ENCODE results near the gene KRT33B.
"Not testable (repeated sequence)": the region's sequence is repeated elsewhere in the genome, so short reads cannot be mapped to it uniquely, and the experiment has no call there.

The KRT33B gene

GRCh38 chr17:41354536-41354935 is 15.1 kb downstream of the KRT33B start:
- TF ChIP-seq POLR2AphosphoS5 (IDR thresholded peaks at IDR 0.05; ENCODE audit: low read depth, low read length): no peak
- TF ChIP-seq TAF1 (IDR thresholded peaks at IDR 0.05; ENCODE audit: borderline replicate concordance, insufficient read depth, low read length): no peak
- TF ChIP-seq REST (IDR thresholded peaks at IDR 0.05; ENCODE audit: insufficient read depth in 1 of 2, low read depth in 2 of 2, low read length in 2 of 2): no peak
- TF ChIP-seq FOXP2 (optimal IDR thresholded peaks at IDR 0.05; ENCODE audit: borderline replicate concordance, extremely low read depth, extremely low read length, insufficient read depth): no peak
- no peak for TF ChIP-seq SIN3A (IDR thresholded peaks at IDR 0.05; ENCODE audit: borderline replicate concordance, insufficient read depth, low read length)

- TF ChIP-seq POLR2AphosphoS5 (IDR thresholded peaks at IDR 0.05; ENCODE audit: low read depth, low read length) (no peak), SIN3A (IDR thresholded peaks at IDR 0.05; ENCODE audit: borderline replicate concordance, insufficient read depth, low read length) (no peak), TAF1 (IDR thresholded peaks at IDR 0.05; ENCODE audit: borderline replicate concordance, insufficient read depth, low read length) (no peak), FOXP2 (optimal IDR thresholded peaks at IDR 0.05; ENCODE audit: borderline replicate concordance, extremely low read depth, extremely low read length, insufficient read depth) (no peak), REST (IDR thresholded peaks at IDR 0.05; ENCODE audit: insufficient read depth in 1 of 2, low read depth in 2 of 2, low read length in 2 of 2) (peak; percentile 68 to 91)
Measured at GRCh38 chr17:41352597-41353366, 16.8 kb downstream of the KRT33B start.

- TF ChIP-seq POLR2AphosphoS5 (IDR thresholded peaks at IDR 0.05; ENCODE audit: low read depth, low read length): no peak
- no peak for TF ChIP-seq FOXP2 (optimal IDR thresholded peaks at IDR 0.05; ENCODE audit: borderline replicate concordance, extremely low read depth, extremely low read length, insufficient read depth)
- no peak for TF ChIP-seq REST (IDR thresholded peaks at IDR 0.05; ENCODE audit: insufficient read depth in 1 of 2, low read depth in 2 of 2, low read length in 2 of 2)
- TF ChIP-seq TAF1 (IDR thresholded peaks at IDR 0.05; ENCODE audit: borderline replicate concordance, insufficient read depth, low read length): no peak
- no peak for TF ChIP-seq SIN3A (IDR thresholded peaks at IDR 0.05; ENCODE audit: borderline replicate concordance, insufficient read depth, low read length)
Measured at GRCh38 chr17:41351177-41351576, 18.4 kb downstream of the KRT33B start.

GRCh38 chr17:41350381-41350878 is 19.2 kb downstream of the KRT33B start, which contains the start of gene KRT33A:
KRT33A (minus strand) TSS chr17:41350828; CDS start chr17:41350767, 61 bp downstream.
- TF ChIP-seq REST (IDR thresholded peaks at IDR 0.05; ENCODE audit: insufficient read depth in 1 of 2, low read depth in 2 of 2, low read length in 2 of 2); TAF1 (IDR thresholded peaks at IDR 0.05; ENCODE audit: borderline replicate concordance, insufficient read depth, low read length); POLR2AphosphoS5 (IDR thresholded peaks at IDR 0.05; ENCODE audit: low read depth, low read length): not testable (repeated sequence)

Data from PFSK-1 (cell line).